Psoas muscle (tissue), 8 donors: Measurements from ENCODE around the gene NPLOC4. TPM values are rescaled to one million over a fixed set of nuclear protein-coding genes. Genes with fewer than 3 reads are reported as not detected.

ENCODE experiments used
- ATAC-seq, 4 donors: fragments of 200-7000 bp; cut with Tn5 transposase; one replicate each; pipeline ENCODE4 v1.9.1; 2020; ENCODE audit warnings: moderate library complexity in 3 of 4, mild to moderate bottlenecking in 2 of 4
- DNase-seq, 2 donors: peaks; one replicate each; pipeline ENCODE4 v3.0.0-alpha.2; 2020
- H3K27ac ChIP-seq: fragments of 200-600 bp; one replicate; pipeline ENCODE4 v1.8.0; 2022
- H3K27me3 ChIP-seq, 3 donors: fragments of 200-600 bp in 1 of 3; one replicate each; pipeline versions ENCODE4 v1.6.1 to v1.8.0; 2013 to 2022; ENCODE audit warnings: low read length in 2 of 3, mild to moderate bottlenecking in 2 of 3, moderate library complexity in 1 of 3; ENCODE audit not compliant: insufficient read depth in 3 of 3
- H3K36me3 ChIP-seq, 2 donors: fragments of 200-600 bp in 1 of 2; one replicate each; pipeline versions ENCODE4 v1.6.1 to v1.8.0; 2013 to 2022; ENCODE audit warnings: low read depth in 1 of 2, mild to moderate bottlenecking in 1 of 2, moderate library complexity in 1 of 2; ENCODE audit not compliant: insufficient read depth in 1 of 2
- H3K4me1 ChIP-seq: fragments of 200-600 bp; one replicate; pipeline ENCODE4 v1.8.0; 2022
- H3K4me3 ChIP-seq: fragments of 200-600 bp; one replicate; pipeline ENCODE4 v1.8.0; 2022; ENCODE audit warnings: mild to moderate bottlenecking
- H3K9me3 ChIP-seq: fragments of 200-600 bp; one replicate; pipeline ENCODE4 v1.8.0; 2022
- CTCF ChIP-seq: fragments of 200-600 bp; IDR thresholded peaks from one replicate; pipeline ENCODE4 v1.8.0; 2022; ENCODE audit warnings: antibody characterized with exemption
- WGBS, 3 donors: extraction: QIAGEN DNeasy Blood & Tissue Kit; methylation state at CpG; one replicate each; pipeline versions ENCODE4 v1.1.6 to v1.1.7; 2013; 5-methylcytosine and 5-hydroxymethylcytosine counted together
- intact Hi-C, 2 donors: fragments of 100-400 bp; cut with DNase I; formaldehyde crosslinking; loops; one replicate each; pipeline versions ENCODE4 v1.11.0 to v1.14.2; 2022
- polyA plus RNA-seq, 3 donors: library from polyadenylated mRNA; stranded (reverse); fragments of 200-250 nt; gene quantifications; one replicate each; pipeline ENCODE4 v1.2.3, GENCODE V29; 2013
- total RNA-seq, 4 donors: library from RNA; stranded (reverse); fragmentation: NEBNext Ultra II Directional in 2 of 4; extraction: Animal tissue kit (Norgen Biotek cat#: 25700) in 2 of 4; gene quantifications; one replicate each; pipeline versions ENCODE4 v1.2.1 to v1.2.4, GENCODE V29; 2021 to 2023
- donor health status: healthy with polysubstance abuse.
- donor health status: DM: no; HTN: no; CAD: no; lungs with moderate emphysema.
- donor health status: Bipolar disorder and iron deficiency.
- donor health status: healthy.
- donor health status: DM: yes; HTN: yes; CAD: no.
- donor health status: DM: no; HTN: no; CAD: no.
- donor health status: DM: no; HTN: no; CAD: no.
- donor health status: DM: yes; HTN: yes; CAD: no.

Gene NPLOC4
- total and polyA plus RNA-seq, 7 donors, result 87.3 to 414 (median 204) TPM

GRCh38 chr17:81524865-81525159 is 112.1 kb downstream of the NPLOC4 start:
- intact Hi-C loops, result no loop called here
- Histone ChIP-seq H3K27me3 (peaks cover 0 to 56% (median 6%) of the 10 kb centered on the region in 3 donors), H3K36me3 (no peaks in the 10 kb centered on the region), H3K4me1 (peaks cover 15% of the 10 kb centered on the region), H3K9me3 (no peaks in the 10 kb centered on the region), H3K4me3 (no peak overlapping the region), H3K27ac (no peak overlapping the region)
- DNase-seq, result no peak
- WGBS, 3 donors, result 78 to 91% (median 90%) methylated on average over 8 of the region's 8 CpGs
- no peak for ATAC-seq
- no peak for TF ChIP-seq CTCF

- H3K36me3 ChIP-seq, result no peaks in the 10 kb centered on the region
- ATAC-seq (no peak), DNase-seq (no peak)
- no peak overlapping the region for H3K27ac ChIP-seq
- intact Hi-C loops, result no loop called here
- H3K9me3 ChIP-seq, result no peaks in the 10 kb centered on the region
- H3K4me1 ChIP-seq, result peaks cover 20% of the 10 kb centered on the region
- no peak overlapping the region for H3K4me3 ChIP-seq
- TF ChIP-seq CTCF, result no peak
- H3K27me3 ChIP-seq, result peaks cover 0 to 57% (median 7%) of the 10 kb centered on the region in 3 donors
- 42 to 56% (median 52%) methylated on average over 18 of the region's 18 CpGs for WGBS, 3 donors
These were observed 112.7 kb downstream of the NPLOC4 start for GRCh38 chr17:81524039-81524864.

- intact Hi-C loops, result no loop called here
- Histone ChIP-seq H3K36me3 (no peaks in the 10 kb centered on the region), H3K4me1 (peaks cover 28% of the 10 kb centered on the region), H3K27me3 (peaks cover 0 to 55% (median 9%) of the 10 kb centered on the region in 3 donors), H3K27ac (no peak overlapping the region), H3K4me3 (no peak overlapping the region), H3K9me3 (no peaks in the 10 kb centered on the region)
- WGBS, 3 donors, result 17 to 29% (median 19%) methylated on average over 16 to 17 of the region's 17 CpGs
- DNase-seq (peak in 1 of 2 donors; percentile 28), ATAC-seq (no peak)
- TF ChIP-seq CTCF, result no peak
These were observed 113.4 kb downstream of the NPLOC4 start for GRCh38 chr17:81523402-81524038.

- intact Hi-C loops, result no loop called here
- 65 to 68% (median 65%) methylated on average over 24 to 26 of the region's 26 CpGs for WGBS, 3 donors
- Histone ChIP-seq H3K9me3 (no peaks in the 10 kb centered on the region), H3K4me1 (peaks cover 32% of the 10 kb centered on the region), H3K36me3 (no peaks in the 10 kb centered on the region), H3K27ac (no peak overlapping the region), H3K4me3 (no peak overlapping the region), H3K27me3 (peaks cover 0 to 48% (median 9%) of the 10 kb centered on the region in 3 donors)
- TF ChIP-seq CTCF, result no peak
- DNase-seq, result no peak
- no peak for ATAC-seq
These were observed 114.2 kb downstream of the NPLOC4 start for GRCh38 chr17:81522491-81523401.
